Tibial artery (tissue), 4 donors: Measurements from ENCODE around the gene WWTR1.
A peak's percentile ranks its signal among the peaks of the same experiment; 100 is the strongest.

Source experiments
- DNase-seq, 2 donors: peaks; one replicate each; pipeline ENCODE4 v3.0.0-alpha.2; 2019
- H3K27ac ChIP-seq, 2 donors: fragments of 200-600 bp; sonication (generic) in 1 of 2; 1 replicate in 1 of 2; 2 replicates in 1 of 2; pipeline ENCODE4 v1.5.1; 2018 to 2019; ENCODE audit warnings: mild to moderate bottlenecking in 1 of 2
- H3K27me3 ChIP-seq, 2 donors: fragments of 200-600 bp; sonication (generic) in 1 of 2; one replicate each; pipeline versions ENCODE4 v1.5.1 to v1.6.0; 2016 to 2019
- H3K36me3 ChIP-seq, 3 donors: fragments of 200-600 bp; sonication (generic) in 2 of 3; one replicate each; pipeline ENCODE4 v1.5.1; 2016 to 2019; ENCODE audit warnings: mild to moderate bottlenecking in 2 of 3
- H3K4me1 ChIP-seq, 4 donors: fragments of 200-600 bp; sonication (generic) in 2 of 4; 1 replicate in 3 of 4; 2 replicates in 1 of 4; pipeline ENCODE4 v1.5.1; 2016 to 2019
- H3K4me3 ChIP-seq, 2 donors: fragments of 200-600 bp; sonication (generic) in 1 of 2; 1 replicate in 1 of 2; 2 replicates in 1 of 2; pipeline ENCODE4 v1.5.1; 2018 to 2019; ENCODE audit warnings: mild to moderate bottlenecking in 2 of 2
- H3K9me3 ChIP-seq, 3 donors: fragments of 200-600 bp; sonication (generic) in 1 of 3; one replicate each; pipeline ENCODE4 v1.5.1; 2016 to 2019
- intact Hi-C: fragments of 100-400 bp; cut with DNase I; formaldehyde crosslinking; loops from one replicate; pipeline ENCODE4 v1.15.0; 2023; ENCODE audit warnings: low total_unique reads
- TF ChIP-seq, protein P1 (sequence below), 2 experiments: fragments of 200-600 bp in 1 of 2; fragments of 450-650 bp in 1 of 2; IDR thresholded peaks; one replicate each; pipeline ENCODE4 v1.5.1; 2017 to 2019; ENCODE audit warnings: antibody characterized with exemption in 2 of 2, mild to moderate bottlenecking in 1 of 2, moderate library complexity in 1 of 2

The WWTR1 gene

DNA sequence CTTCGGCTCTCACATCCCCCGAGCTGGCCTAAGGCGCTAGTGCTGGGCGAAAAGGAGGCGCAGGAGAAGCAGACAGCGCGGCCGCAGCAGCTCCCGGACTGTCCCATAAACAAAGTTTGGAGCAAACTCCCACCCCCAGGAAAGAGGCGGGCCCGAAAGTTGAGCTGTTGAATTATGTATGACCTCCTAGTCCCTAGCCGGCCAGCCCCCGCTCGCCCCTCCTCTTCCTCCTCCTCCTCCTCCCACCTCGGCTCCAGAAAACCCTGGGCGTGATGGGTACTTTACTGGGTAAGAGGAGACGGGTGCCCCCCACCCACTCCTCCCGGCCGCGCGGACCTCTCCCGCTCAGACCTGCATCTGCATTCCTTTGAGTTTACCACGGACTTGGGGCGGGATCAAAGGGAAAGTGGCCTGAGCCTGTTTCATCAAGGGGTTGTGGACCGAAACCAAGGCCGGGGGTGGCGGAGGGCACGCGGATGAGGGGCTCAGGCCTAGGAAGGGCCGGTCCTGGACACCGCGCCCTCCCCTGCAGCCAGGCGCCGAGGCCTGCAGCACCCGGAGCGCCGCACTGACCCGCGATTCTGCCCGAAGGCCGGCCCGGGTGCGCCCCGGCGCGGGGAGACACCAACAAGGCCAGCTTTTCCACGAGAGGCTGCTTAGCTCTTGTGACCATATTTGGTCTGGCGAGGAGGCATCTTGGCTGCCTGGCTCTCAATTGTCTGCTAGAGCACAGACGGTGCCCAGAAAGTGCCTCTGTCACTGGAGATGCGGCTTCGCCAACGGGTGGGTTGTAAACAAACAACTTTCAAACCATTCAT lies at the start of gene WWTR1:
Gene WWTR1, minus strand, starts transcription at position 100 of the 818 bp plus-strand sequence. CDS start 719 bp downstream, outside the sequence.
- Histone ChIP-seq H3K4me1 (peaks cover 0 to 43% (median 29%) of the 10 kb centered on the region in 4 donors), H3K9me3 (no peaks in the 10 kb centered on the region), H3K27me3 (no peaks in the 10 kb centered on the region), H3K27ac (peak within 1 kb of the TSS; percentile 96 to 98), H3K4me3 (peak within 1 kb of the TSS; percentile 71 to 76), H3K36me3 (no peaks in the 10 kb centered on the region)
- DNase-seq, result peak; percentile 96 to 98
- intact Hi-C loops, result loop anchor here (2.0 to 10.0 kb wide), 3 partner anchors 76 to 273 kb away; no protein-coding TSS in a partner anchor
- TF ChIP-seq, protein P1, sequence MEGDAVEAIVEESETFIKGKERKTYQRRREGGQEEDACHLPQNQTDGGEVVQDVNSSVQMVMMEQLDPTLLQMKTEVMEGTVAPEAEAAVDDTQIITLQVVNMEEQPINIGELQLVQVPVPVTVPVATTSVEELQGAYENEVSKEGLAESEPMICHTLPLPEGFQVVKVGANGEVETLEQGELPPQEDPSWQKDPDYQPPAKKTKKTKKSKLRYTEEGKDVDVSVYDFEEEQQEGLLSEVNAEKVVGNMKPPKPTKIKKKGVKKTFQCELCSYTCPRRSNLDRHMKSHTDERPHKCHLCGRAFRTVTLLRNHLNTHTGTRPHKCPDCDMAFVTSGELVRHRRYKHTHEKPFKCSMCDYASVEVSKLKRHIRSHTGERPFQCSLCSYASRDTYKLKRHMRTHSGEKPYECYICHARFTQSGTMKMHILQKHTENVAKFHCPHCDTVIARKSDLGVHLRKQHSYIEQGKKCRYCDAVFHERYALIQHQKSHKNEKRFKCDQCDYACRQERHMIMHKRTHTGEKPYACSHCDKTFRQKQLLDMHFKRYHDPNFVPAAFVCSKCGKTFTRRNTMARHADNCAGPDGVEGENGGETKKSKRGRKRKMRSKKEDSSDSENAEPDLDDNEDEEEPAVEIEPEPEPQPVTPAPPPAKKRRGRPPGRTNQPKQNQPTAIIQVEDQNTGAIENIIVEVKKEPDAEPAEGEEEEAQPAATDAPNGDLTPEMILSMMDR (IDR thresholded peaks at IDR 0.05), result peak in 1 of 2 experiments; percentile 28

DNA sequence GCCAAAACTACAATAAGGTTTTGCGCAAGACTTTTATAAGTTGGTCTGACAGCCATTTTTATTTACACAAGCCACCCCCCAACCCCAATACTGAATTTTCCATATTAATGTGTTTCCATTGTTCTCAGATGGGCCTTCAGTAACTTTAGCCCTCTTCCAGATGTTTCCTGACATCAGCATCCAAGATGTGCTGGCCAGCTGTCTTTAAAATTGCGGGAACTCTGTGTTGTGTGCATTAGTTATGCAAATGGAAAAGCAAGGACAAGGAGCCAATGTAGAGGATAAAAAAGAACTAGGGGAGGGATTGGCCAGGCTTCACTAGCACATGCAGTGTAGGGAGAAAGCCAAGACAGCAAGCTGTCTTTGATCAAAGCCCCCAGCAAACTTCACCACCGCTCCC lies 49.1 kb upstream of the WWTR1 start:
- no peaks in the 10 kb centered on the region for H3K4me1 ChIP-seq
- H3K9me3 ChIP-seq, result no peaks in the 10 kb centered on the region
- no peak overlapping the region for H3K27ac ChIP-seq
- no peak overlapping the region for H3K4me3 ChIP-seq
- H3K36me3 ChIP-seq, result no peaks in the 10 kb centered on the region
- TF ChIP-seq, protein P1 (IDR thresholded peaks at IDR 0.05), result no peak
- DNase-seq, result no peak
- intact Hi-C loops, result no loop called here
- no peaks in the 10 kb centered on the region for H3K27me3 ChIP-seq

DNA sequence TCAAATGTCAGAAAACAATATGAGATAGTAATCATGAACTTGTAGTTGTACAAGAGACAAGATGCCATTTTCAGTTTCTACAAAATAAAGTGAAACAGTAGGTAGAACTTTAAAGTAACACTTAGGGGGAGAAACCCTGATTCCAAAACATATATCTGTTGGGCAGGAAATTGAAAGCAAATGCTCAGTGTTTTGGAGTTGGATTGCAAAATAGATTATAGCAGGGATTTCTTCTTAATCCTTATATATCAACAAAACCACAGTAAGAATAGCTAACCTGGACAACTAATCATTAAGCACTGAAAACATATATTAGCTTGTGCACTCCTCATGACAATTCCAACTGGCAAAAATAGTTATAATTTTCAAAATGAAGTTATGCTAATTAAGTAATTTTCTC lies 47.6 kb upstream of the WWTR1 start:
- DNase-seq, result no peak
- no peaks in the 10 kb centered on the region for H3K4me1 ChIP-seq
- H3K27ac ChIP-seq, result no peak overlapping the region
- H3K4me3 ChIP-seq, result no peak overlapping the region
- intact Hi-C loops, result no loop called here
- TF ChIP-seq, protein P1 (IDR thresholded peaks at IDR 0.05), result no peak
- no peaks in the 10 kb centered on the region for H3K27me3 ChIP-seq
- no peaks in the 10 kb centered on the region for H3K9me3 ChIP-seq
- no peaks in the 10 kb centered on the region for H3K36me3 ChIP-seq

DNA sequence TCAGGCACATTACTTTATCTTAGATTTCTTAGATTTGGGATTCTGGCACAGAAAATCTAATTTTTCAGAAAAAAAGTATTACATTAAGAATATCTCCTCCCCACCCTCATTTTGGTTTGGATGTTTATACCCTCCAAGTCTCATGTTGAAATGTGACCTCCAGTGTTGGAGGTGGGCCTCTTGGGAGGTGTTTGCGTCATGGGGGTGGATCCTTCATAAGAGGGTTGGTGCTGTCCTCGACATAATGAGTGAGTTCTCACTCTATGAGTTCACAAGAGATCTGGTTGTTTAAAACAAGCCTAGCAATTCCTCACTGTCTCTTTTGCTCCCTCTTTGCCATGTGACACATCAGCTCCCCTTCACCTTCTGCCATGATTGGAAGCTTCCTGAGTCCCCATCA lies 45.6 kb upstream of the WWTR1 start:
- Histone ChIP-seq H3K27ac (no peak overlapping the region), H3K4me3 (no peak overlapping the region)
- DNase-seq, result peak in 1 of 2 donors; percentile 33

DNA sequence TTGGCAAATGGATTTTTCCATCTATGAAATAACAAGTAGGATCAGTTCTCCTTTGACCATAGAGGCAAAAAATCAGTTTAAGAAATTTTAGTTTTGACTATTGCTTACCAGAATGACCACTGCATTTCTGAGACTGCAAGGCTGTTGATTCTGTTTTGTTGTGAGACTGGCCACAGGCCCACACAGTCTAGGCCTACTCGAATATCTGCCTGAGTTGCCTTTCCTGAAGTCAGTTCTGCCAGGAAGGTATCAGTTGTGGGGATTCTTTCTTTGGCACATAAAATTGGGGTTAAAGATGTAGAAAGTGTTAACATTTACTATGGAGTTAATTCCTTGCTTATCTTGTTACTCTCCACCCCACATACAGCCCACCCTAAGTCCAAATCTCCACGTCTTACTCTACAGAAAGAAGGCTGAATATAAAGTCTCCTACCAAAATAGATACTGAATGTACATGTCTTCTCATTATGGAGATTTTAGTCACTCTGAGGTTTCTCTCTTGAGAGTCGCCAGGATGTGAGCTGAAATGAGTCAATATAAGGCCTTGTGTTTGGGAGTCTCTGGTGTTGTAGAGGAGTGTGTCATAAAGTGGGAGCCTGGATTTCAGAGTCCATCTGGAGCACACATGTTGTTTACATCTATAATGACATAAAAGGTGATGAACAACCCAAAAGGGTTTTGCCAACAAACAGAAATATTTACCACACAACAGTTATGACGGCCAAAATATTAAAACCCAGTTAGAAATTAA lies 45.0 kb upstream of the WWTR1 start:
- no peaks in the 10 kb centered on the region for H3K27me3 ChIP-seq
- no peak for DNase-seq
- intact Hi-C loops, result no loop called here
- no peak overlapping the region for H3K4me3 ChIP-seq
- H3K36me3 ChIP-seq, result peaks cover 0 to 6% (median 4%) of the 10 kb centered on the region in 3 donors
- peaks cover 0 to 11% (median 7%) of the 10 kb centered on the region in 3 donors for H3K9me3 ChIP-seq
- no peaks in the 10 kb centered on the region for H3K4me1 ChIP-seq
- TF ChIP-seq, protein P1 (IDR thresholded peaks at IDR 0.05), result no peak
- no peak overlapping the region for H3K27ac ChIP-seq

More for the DNA sequence above, 45.6 kb upstream of the WWTR1 start:
- Histone ChIP-seq H3K27me3 (no peaks in the 10 kb centered on the region), H3K9me3 (peaks cover 0 to 7% (median 4%) of the 10 kb centered on the region in 3 donors), H3K4me1 (no peaks in the 10 kb centered on the region), H3K36me3 (peaks cover 0 to 5% (median 2%) of the 10 kb centered on the region in 3 donors)
- intact Hi-C loops, result no loop called here
- TF ChIP-seq, protein P1 (IDR thresholded peaks at IDR 0.05), result no peak
